Kidney tubule cell (primary cell): ENCODE data around the gene TGFB2.

Source experiments
- DNase-seq: peaks from one replicate; pipeline ENCODE4 v3.0.0-alpha.2; 2018; ENCODE audit warnings: low spot score

The TGFB2 gene

GRCh38 chr1:218388591-218388990, 43.5 kb downstream of the TGFB2 start:
- no peak for DNase-seq

GRCh38 chr1:218390618-218391017, 45.5 kb downstream of the TGFB2 start:
- no peak for DNase-seq

GRCh38 chr1:218392780-218393179, 47.6 kb downstream of the TGFB2 start:
- no peak for DNase-seq

GRCh38 chr1:218394416-218394815, 49.3 kb downstream of the TGFB2 start:
- DNase-seq, result no peak

- no peak for DNase-seq
These were observed 49.9 kb downstream of the TGFB2 start for GRCh38 chr1:218394989-218395388.

GRCh38 chr1:218395916-218396315, 50.8 kb downstream of the TGFB2 start:
- DNase-seq, result peak; percentile 41

GRCh38 chr1:218397752-218398339, 52.7 kb downstream of the TGFB2 start:
- peak; percentile 97 for DNase-seq

GRCh38 chr1:218400624-218401023, 55.5 kb downstream of the TGFB2 start:
- no peak for DNase-seq

- no peak for DNase-seq
These were observed 56.4 kb downstream of the TGFB2 start for GRCh38 chr1:218401441-218401997.

- no peak for DNase-seq
These were observed 57.1 kb downstream of the TGFB2 start for GRCh38 chr1:218401998-218402785.

GRCh38 chr1:218402786-218403120, 57.6 kb downstream of the TGFB2 start:
- no peak for DNase-seq

- DNase-seq, result no peak
These were observed 58.2 kb downstream of the TGFB2 start for GRCh38 chr1:218403300-218403699.

- DNase-seq, result no peak
These were observed 62.5 kb downstream of the TGFB2 start for GRCh38 chr1:218407630-218408029.

- DNase-seq, result no peak
These were observed 63.0 kb downstream of the TGFB2 start for GRCh38 chr1:218408135-218408534.

- no peak for DNase-seq
These were observed 63.8 kb downstream of the TGFB2 start for GRCh38 chr1:218408942-218409341.

GRCh38 chr1:218409946-218410510, 64.9 kb downstream of the TGFB2 start:
- DNase-seq, result no peak

GRCh38 chr1:218411101-218411500, 66.0 kb downstream of the TGFB2 start:
- peak; percentile 11 for DNase-seq

- DNase-seq, result peak; percentile 27
These were observed 67.0 kb downstream of the TGFB2 start for GRCh38 chr1:218412171-218412570.

- DNase-seq, result no peak
These were observed 68.0 kb downstream of the TGFB2 start for GRCh38 chr1:218413179-218413578.

GRCh38 chr1:218414060-218414728, 69.1 kb downstream of the TGFB2 start:
- no peak for DNase-seq

- no peak for DNase-seq
These were observed 70.6 kb downstream of the TGFB2 start for GRCh38 chr1:218415726-218416125.

- DNase-seq, result peak; percentile 26
These were observed 76.4 kb downstream of the TGFB2 start for GRCh38 chr1:218421531-218421930.

GRCh38 chr1:218424502-218424901, 79.4 kb downstream of the TGFB2 start:
- peak; percentile 30 for DNase-seq
